ENCODE data around the gene POF1B.
"Not testable (repeated sequence)": the region's sequence is repeated elsewhere in the genome, so short reads cannot be mapped to it uniquely, and the experiment has no call there.

The POF1B gene

GRCh38 chrX:85309717-85310116, 69.7 kb downstream of the POF1B start:
- Histone ChIP-seq H3K4me1 (ENCODE audit: insufficient read depth, low read length) (no peaks in the 10 kb centered on the region), H3K9ac (ENCODE audit: low read depth, low read length) (no peak overlapping the region), H3K36me3 (ENCODE audit: insufficient read depth, low read length) (no peaks in the 10 kb centered on the region), H3K9me3 (ENCODE audit: control insufficient read depth, insufficient read depth, low read length) (no peaks in the 10 kb centered on the region)

GRCh38 chrX:85303544-85303943, 75.9 kb downstream of the POF1B start:
- Histone ChIP-seq H3K9ac (ENCODE audit: low read depth, low read length) (no peak overlapping the region), H3K4me1 (ENCODE audit: insufficient read depth, low read length) (no peaks in the 10 kb centered on the region), H3K36me3 (ENCODE audit: insufficient read depth, low read length) (no peaks in the 10 kb centered on the region), H3K9me3 (ENCODE audit: control insufficient read depth, insufficient read depth, low read length) (no peaks in the 10 kb centered on the region)

GRCh38 chrX:85288992-85289723, 90.3 kb downstream of the POF1B start:
- Histone ChIP-seq H3K36me3 (ENCODE audit: insufficient read depth, low read length) (no peaks in the 10 kb centered on the region), H3K9me3 (ENCODE audit: control insufficient read depth, insufficient read depth, low read length) (no peaks in the 10 kb centered on the region), H3K9ac (ENCODE audit: low read depth, low read length) (no peak overlapping the region), H3K4me1 (ENCODE audit: insufficient read depth, low read length) (no peaks in the 10 kb centered on the region)

GRCh38 chrX:85285286-85285685, 94.2 kb downstream of the POF1B start:
- H3K9me3 ChIP-seq (ENCODE audit: control insufficient read depth, insufficient read depth, low read length); H3K4me1 ChIP-seq (ENCODE audit: insufficient read depth, low read length); H3K9ac ChIP-seq (ENCODE audit: low read depth, low read length); H3K36me3 ChIP-seq (ENCODE audit: insufficient read depth, low read length): not testable (repeated sequence)

- no peaks in the 10 kb centered on the region for H3K4me1 ChIP-seq (ENCODE audit: insufficient read depth, low read length)
- peak overlapping the region; percentile 87 for H3K9ac ChIP-seq (ENCODE audit: low read depth, low read length)
Observed at GRCh38 chrX:85244450-85245211, 134.8 kb downstream of the POF1B start.

GRCh38 chrX:85243761-85244449, 135.6 kb downstream of the POF1B start, which contains the start of the genes SATL1 and ZNF711:
Gene SATL1 (minus strand): TSS chrX:85243779. CDS start chrX:85108968, 134,811 bp downstream.
Gene ZNF711 (plus strand): TSS chrX:85243991. CDS start chrX:85247573, 3,582 bp downstream.
- H3K9ac ChIP-seq (ENCODE audit: low read depth, low read length), result peak within 1 kb of the TSS; percentile 87
- H3K9me3 ChIP-seq (ENCODE audit: control insufficient read depth, insufficient read depth, low read length), result no peaks in the 10 kb centered on the region
- no peaks in the 10 kb centered on the region for H3K36me3 ChIP-seq (ENCODE audit: insufficient read depth, low read length)
- H3K4me1 ChIP-seq (ENCODE audit: insufficient read depth, low read length), result no peaks in the 10 kb centered on the region

More at GRCh38 chrX:85244450-85245211, 134.8 kb downstream of the POF1B start:
- H3K36me3 ChIP-seq (ENCODE audit: insufficient read depth, low read length), result no peaks in the 10 kb centered on the region
- H3K9me3 ChIP-seq (ENCODE audit: control insufficient read depth, insufficient read depth, low read length), result no peaks in the 10 kb centered on the region

GRCh38 chrX:85243155-85243554, 136.3 kb downstream of the POF1B start:
- no peaks in the 10 kb centered on the region for H3K9me3 ChIP-seq (ENCODE audit: control insufficient read depth, insufficient read depth, low read length)
- H3K36me3 ChIP-seq (ENCODE audit: insufficient read depth, low read length), result no peaks in the 10 kb centered on the region
- no peaks in the 10 kb centered on the region for H3K4me1 ChIP-seq (ENCODE audit: insufficient read depth, low read length)
- peak overlapping the region; percentile 87 for H3K9ac ChIP-seq (ENCODE audit: low read depth, low read length)
